HG03521 (cell line): ENCODE results near the gene SRSF4.
"Not testable (repeated sequence)": the region's sequence is repeated elsewhere in the genome, so short reads cannot be mapped to it uniquely, and the experiment has no call there.

Experiments
- ATAC-seq: cut with Tn5 transposase; IDR thresholded peaks from one replicate; pipeline ENCODE4 v1.9.1; 2021; ENCODE audit warnings: mild to moderate bottlenecking, moderate library complexity; ENCODE audit not compliant: unreplicated experiment

SRSF4 gene

GRCh38 chr1:29181413-29182225 is at the start of gene SRSF4:
SRSF4 (minus strand) TSS chr1:29181900; CDS start chr1:29181752, 148 bp downstream.
- ATAC-seq = peak; percentile 91

GRCh38 chr1:29230553-29231378 is 49.1 kb upstream of the SRSF4 start, which contains the start of gene MECR:
MECR (minus strand) TSS chr1:29230934; CDS start chr1:29230906, 28 bp downstream.
- ATAC-seq = peak; percentile 90

DNA sequence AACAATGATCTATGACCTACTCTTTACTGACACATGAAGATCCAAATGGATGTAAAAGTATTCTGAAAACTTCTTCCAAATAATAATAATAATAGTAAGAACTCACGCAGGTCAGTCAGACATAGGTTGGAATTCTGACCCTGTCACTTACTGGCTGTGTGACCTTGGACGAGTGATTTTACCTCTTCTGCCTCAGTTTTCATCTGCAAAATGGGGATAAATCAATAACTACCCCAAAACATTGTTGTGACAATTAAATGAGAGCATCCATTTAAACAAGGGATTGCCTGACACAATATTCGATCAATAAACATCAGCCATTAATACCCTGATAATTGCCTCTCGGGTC is 48.5 kb upstream of the SRSF4 start:
- no peak for ATAC-seq

GRCh38 chr1:29227511-29227910 is 45.8 kb upstream of the SRSF4 start:
- no peak for ATAC-seq

DNA sequence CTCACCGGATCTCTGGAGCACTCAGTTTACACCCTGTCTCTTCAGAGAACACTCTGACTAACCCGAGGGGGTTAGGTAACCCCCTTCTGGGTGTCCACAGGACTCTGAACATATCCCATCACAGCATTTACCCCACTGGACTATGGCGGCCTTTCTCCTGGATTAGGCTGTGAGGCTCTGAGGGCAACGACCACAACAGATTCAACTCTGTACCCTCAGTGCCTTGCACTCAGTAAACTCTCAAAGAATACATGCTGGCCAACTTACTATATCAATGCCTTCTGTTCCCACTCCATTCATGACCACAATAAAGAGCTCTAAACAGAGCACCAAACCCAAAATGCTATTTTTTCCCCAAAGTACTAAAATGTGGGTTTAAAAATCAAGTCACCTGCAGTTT is 43.7 kb upstream of the SRSF4 start:
- ATAC-seq = no peak

DNA sequence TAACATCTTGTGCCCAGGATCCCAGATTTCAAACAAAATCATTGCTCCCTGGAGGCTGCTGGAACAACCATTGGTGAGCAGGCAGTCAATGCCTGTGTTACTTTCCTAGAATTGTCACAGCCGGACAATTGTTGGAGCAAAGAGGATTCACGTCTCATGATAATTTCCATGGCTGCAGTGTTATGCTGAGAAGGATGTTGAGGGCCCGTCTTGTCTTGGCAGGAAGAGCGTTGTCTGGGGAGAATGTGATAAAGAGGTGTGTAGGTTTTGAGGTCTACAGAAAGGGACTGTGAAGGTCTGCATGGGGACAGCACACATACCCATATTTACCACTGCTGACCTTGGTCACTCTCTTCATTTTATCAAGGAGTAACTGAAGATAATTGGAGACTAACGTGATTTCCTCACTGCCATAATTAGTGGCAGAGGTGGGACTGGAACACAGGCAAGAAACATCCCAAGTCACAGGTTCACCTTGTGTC is 42.7 kb upstream of the SRSF4 start:
- ATAC-seq = no peak

- no peak for ATAC-seq
These were observed 41.8 kb upstream of the SRSF4 start for GRCh38 chr1:29223521-29223920.

GRCh38 chr1:29222686-29223085 is 41.0 kb upstream of the SRSF4 start:
- ATAC-seq = no peak

DNA sequence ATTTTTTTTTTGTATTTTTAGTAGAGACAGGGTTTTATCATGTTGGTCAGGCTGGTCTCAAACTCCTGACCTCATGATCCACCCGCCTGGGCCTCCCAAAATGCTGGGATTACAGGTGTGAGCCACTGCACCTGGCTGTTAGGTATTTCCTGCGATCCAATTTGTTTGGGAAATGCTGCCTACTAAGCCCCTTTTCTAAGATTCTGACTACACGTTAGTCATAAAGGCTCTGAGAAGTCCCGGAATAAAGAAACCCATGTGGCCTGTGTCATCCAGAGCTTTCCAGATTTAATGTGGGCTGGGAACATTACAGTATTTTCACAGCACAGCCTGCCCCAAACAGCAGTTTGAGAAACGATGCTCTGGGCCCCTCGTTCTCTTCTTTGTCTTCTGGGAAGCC is 40.6 kb upstream of the SRSF4 start:
- ATAC-seq = not testable (repeated sequence)

DNA sequence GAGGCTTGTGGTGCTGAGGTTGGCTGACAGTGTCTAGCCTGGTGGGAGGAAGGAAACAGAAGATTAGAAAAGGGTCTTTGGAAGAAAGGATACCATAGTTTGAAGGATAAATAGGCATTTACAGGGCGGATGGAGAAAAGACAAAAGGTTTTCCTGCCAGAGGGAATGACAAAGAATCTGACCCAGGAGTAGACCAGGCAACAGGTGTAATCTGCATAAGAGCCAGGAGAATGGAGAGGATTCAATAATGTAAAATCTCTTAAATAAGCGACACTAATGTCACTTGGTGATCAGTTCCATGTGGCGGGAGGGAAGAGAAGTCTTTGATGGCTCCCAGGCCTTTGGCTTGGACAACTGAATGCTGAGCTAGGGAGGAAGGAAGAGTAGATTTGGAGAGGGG is 39.6 kb upstream of the SRSF4 start:
- ATAC-seq = no peak

DNA sequence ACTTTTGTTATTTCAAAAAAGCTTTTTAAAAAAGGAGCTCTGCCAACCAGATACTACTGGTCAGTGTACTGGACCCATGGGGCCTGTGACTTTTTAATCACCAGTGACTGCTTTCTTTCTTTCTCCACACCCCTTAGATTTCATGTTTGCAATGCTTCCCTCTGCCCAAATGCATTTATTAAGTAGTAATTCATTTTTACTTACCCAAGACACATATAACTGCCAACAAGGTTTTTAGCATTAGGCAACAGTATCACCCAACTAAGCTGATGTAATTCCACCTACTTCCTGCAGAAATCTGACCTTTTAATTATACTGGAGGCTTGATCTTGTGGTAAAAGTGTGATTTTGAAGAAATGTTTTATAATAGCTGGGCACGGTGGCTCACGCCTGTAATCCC is 36.5 kb upstream of the SRSF4 start:
- no peak for ATAC-seq

- no peak for ATAC-seq
These were observed 35.9 kb upstream of the SRSF4 start for GRCh38 chr1:29217633-29218032.

- ATAC-seq = no peak
These were observed 31.4 kb upstream of the SRSF4 start for GRCh38 chr1:29213055-29213454.

- no peak for ATAC-seq
These were observed 29.7 kb upstream of the SRSF4 start for GRCh38 chr1:29211086-29212030.

- no peak for ATAC-seq
These were observed 28.8 kb upstream of the SRSF4 start for GRCh38 chr1:29210278-29211085.

- ATAC-seq = no peak
These were observed 27.5 kb upstream of the SRSF4 start for GRCh38 chr1:29209173-29209572.

GRCh38 chr1:29208442-29208841 is 26.7 kb upstream of the SRSF4 start:
- ATAC-seq = no peak

DNA sequence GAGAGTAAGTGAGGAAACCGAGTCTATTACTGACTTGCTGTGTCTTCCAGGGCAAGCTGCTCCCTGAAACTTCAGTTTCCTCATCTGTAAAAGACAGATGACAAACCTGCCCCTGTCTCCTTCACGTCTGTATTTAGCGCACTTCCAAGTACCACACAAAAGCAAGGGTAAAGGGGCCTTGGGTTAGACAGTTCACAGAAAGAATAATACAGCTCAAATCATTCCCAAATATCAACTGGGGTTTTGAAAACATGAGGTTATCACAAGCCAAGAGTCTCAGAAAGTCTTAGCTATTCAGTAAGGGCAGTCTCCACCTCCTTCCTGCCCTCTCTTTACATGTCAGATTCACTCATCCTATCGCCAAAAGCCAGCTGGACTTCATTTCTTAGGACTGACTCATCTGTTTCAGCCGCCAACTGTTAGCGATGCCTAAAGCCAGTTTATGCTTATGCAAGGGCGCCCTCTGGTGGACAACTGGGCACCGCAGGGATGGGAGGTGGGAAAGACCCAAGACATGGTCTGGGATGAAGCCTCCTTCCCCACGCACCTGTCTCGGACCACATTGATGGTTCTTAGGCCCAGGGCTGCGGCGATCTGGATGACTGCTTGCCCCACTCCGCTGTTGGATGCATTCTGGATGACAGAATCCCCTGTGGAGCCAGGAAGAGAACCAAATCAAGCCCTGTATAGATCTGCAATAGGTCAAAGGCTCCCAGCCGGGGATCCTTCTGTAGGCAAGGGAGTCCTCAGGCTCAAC is 21.1 kb upstream of the SRSF4 start:
- peak; percentile 69 for ATAC-seq

- no peak for ATAC-seq
These were observed 20.4 kb upstream of the SRSF4 start for GRCh38 chr1:29202053-29202452.
